EL (cell line): Measurements from ENCODE around the gene SMIM1.

Source experiments
- DNase-seq: peaks from one replicate; pipeline ENCODE4 v3.0.0-alpha.2; 2016

Gene SMIM1

DNA sequence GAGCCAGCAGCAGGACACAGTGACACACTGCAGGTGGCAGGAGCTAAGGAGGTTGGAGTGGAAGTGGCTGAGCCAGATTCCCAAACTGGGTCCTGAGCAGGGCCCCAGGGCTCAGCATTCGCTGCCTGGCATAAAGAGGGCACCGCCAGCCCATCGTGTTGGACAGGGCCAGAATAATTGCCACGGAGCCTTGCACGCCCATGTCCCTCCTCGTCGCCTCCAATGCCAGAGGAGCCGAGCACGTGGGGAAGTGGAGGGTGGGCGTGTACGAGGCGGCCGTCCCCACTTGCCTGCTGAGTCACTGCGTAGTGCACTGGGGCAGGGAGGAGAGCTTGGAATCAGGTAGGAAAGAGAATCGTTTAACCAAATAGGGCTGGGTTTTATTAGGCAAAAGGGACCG, 49.9 kb downstream of the SMIM1 start:
- DNase-seq, result no peak

- no peak for DNase-seq
Observed at GRCh38 chr1:3824650-3825049, 52.1 kb downstream of the SMIM1 start.

DNA sequence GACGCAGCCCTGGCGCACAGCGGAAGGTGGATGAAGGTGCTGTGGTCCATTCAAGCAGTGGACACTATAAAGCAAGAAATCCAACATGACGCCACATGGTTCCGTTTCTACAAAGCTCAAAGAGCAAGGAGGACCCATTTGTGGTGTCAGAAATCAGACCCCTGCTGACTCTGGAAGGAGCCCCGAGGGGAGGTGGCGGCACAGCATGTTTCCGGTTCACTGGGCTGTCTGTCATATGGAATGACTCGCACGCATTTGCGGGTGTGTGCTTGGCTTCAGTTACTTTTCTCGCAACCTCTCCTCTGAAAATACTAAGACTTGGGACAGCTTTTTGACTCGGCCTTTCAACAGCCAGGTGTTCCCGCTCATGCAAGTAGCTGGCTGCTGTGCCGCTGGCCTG, 52.8 kb downstream of the SMIM1 start:
- DNase-seq, result no peak
